G401.6 (cell line): ENCODE results near the gene ADPRS.
A peak's percentile ranks its signal among the peaks of the same experiment; 100 is the strongest.

Source experiments
- FAIRE-seq: peaks from 2 replicates; lab custom pipeline; 2012; peaks lifted over from hg19 to GRCh38; lab: Jason Lieb, UNC

The ADPRS gene

GRCh38 chr1:36133484-36133883, 44.8 kb downstream of the ADPRS start:
- FAIRE-seq, result no peak

- no peak for FAIRE-seq
These were observed 45.3 kb downstream of the ADPRS start for GRCh38 chr1:36134031-36134430.

GRCh38 chr1:36134505-36135329, 46.0 kb downstream of the ADPRS start:
- peak; percentile 56 for FAIRE-seq

- FAIRE-seq, result no peak
These were observed 46.6 kb downstream of the ADPRS start for GRCh38 chr1:36135330-36135667.

GRCh38 chr1:36135796-36136195, 47.1 kb downstream of the ADPRS start:
- FAIRE-seq, result no peak

GRCh38 chr1:36136535-36136934, 47.8 kb downstream of the ADPRS start:
- FAIRE-seq, result no peak

GRCh38 chr1:36137226-36137625, 48.5 kb downstream of the ADPRS start:
- no peak for FAIRE-seq

GRCh38 chr1:36137776-36138175, 49.1 kb downstream of the ADPRS start:
- FAIRE-seq, result no peak

- no peak for FAIRE-seq
These were observed 50.8 kb downstream of the ADPRS start for GRCh38 chr1:36139521-36139920.

- no peak for FAIRE-seq
These were observed 53.4 kb downstream of the ADPRS start for GRCh38 chr1:36142121-36142520.

- no peak for FAIRE-seq
These were observed 54.7 kb downstream of the ADPRS start for GRCh38 chr1:36143424-36143823.
